GM23338 (cell line): ENCODE measurements around the gene NINL. TPM values are rescaled to one million over a fixed set of nuclear protein-coding genes. Genes with fewer than 3 reads are reported as not detected.

Experiments used
- ATAC-seq: fragments of 200-7000 bp; cut with Tn5 transposase; 3 replicates; pipeline ENCODE4 v1.9.1; 2020
- DNase-seq: peaks from one replicate; pipeline ENCODE4 v3.0.0-alpha.2; 2015; ENCODE audit warnings: low spot score
- H2AFZ ChIP-seq: fragments of 200-600 bp; sonication (generic); 2 replicates; pipeline ENCODE4 v1.8.0; 2016; ENCODE audit warnings: antibody characterized with exemption, mild to moderate bottlenecking, moderate library complexity
- H3F3A ChIP-seq: fragments of 200-600 bp; sonication (generic); replicated peaks from 2 replicates; pipeline ENCODE4 v1.8.0; 2017; ENCODE audit warnings: antibody characterized with exemption, mixed run types, low read depth
- H3K27ac ChIP-seq: fragments of 200-600 bp; sonication (generic); 2 replicates; pipeline ENCODE4 v1.6.1; 2016; ENCODE audit warnings: low read depth
- H3K27me3 ChIP-seq: fragments of 200-600 bp; sonication (generic); 2 replicates; pipeline ENCODE4 v1.8.0; 2016; ENCODE audit warnings: mild to moderate bottlenecking, mixed run types, moderate library complexity; ENCODE audit not compliant: insufficient read depth
- H3K36me3 ChIP-seq: fragments of 200-600 bp; sonication (generic); 2 replicates; pipeline ENCODE4 v1.8.0; 2016; ENCODE audit warnings: mild to moderate bottlenecking; ENCODE audit not compliant: insufficient read depth
- H3K4me1 ChIP-seq: fragments of 200-600 bp; sonication (generic); 2 replicates; pipeline ENCODE4 v1.8.0; 2016; ENCODE audit warnings: mild to moderate bottlenecking, moderate library complexity; ENCODE audit not compliant: insufficient read depth
- H3K4me2 ChIP-seq: fragments of 200-600 bp; sonication (generic); 2 replicates; pipeline ENCODE4 v1.7.1; 2017; ENCODE audit warnings: mixed run types
- H3K4me3 ChIP-seq: fragments of 200-600 bp; sonication (generic); 2 replicates; pipeline ENCODE4 v1.6.1; 2016; ENCODE audit warnings: mixed run types
- H3K79me2 ChIP-seq: fragments of 200-600 bp; sonication (generic); replicated peaks from 2 replicates; pipeline ENCODE4 v1.8.0; 2017; ENCODE audit warnings: mild to moderate bottlenecking; ENCODE audit not compliant: insufficient read depth
- H3K9me2 ChIP-seq: fragments of 200-600 bp; sonication (generic); 2 replicates; pipeline ENCODE4 v1.8.0; 2017; ENCODE audit not compliant: insufficient read depth
- H4K20me1 ChIP-seq: fragments of 200-600 bp; sonication (generic); replicated peaks from 2 replicates; pipeline ENCODE4 v1.8.0; 2017; ENCODE audit warnings: mild to moderate bottlenecking; ENCODE audit not compliant: insufficient read depth
- H3K27ac Mint-ChIP-seq: 2 replicates; pipeline ENCODE4 v1.8.0; 2020; ENCODE audit warnings: inconsistent platforms, mild to moderate bottlenecking, moderate library complexity, mixed read lengths
- H3K27me3 Mint-ChIP-seq: 3 replicates; pipeline ENCODE4 v1.8.0; 2022; ENCODE audit warnings: low read depth, mild to moderate bottlenecking, moderate library complexity, mixed read lengths, inconsistent platforms; ENCODE audit not compliant: insufficient read depth, poor library complexity
- H3K36me3 Mint-ChIP-seq: 3 replicates; pipeline ENCODE4 v1.8.0; 2021; ENCODE audit warnings: low read depth, mild to moderate bottlenecking, inconsistent platforms, moderate library complexity, mixed read lengths
- H3K4me1 Mint-ChIP-seq: 3 replicates; pipeline ENCODE4 v1.8.0; 2020; ENCODE audit warnings: mild to moderate bottlenecking, inconsistent platforms, mixed read lengths
- H3K4me3 Mint-ChIP-seq: 3 replicates; pipeline ENCODE4 v1.8.0; 2021; ENCODE audit warnings: moderate library complexity, mild to moderate bottlenecking, inconsistent platforms, mixed read lengths
- H3K9me3 Mint-ChIP-seq: 3 replicates; pipeline ENCODE4 v1.8.0; 2020; ENCODE audit warnings: moderate library complexity, mild to moderate bottlenecking, inconsistent platforms, mixed read lengths
- CREB1 ChIP-seq: fragments of 250-450 bp; sonication (Bioruptor Pico); IDR thresholded peaks from 2 replicates; pipeline ENCODE4 v1.5.0; 2020; ENCODE audit warnings: low read depth, mild to moderate bottlenecking, moderate library complexity
- ETS1 ChIP-seq: IDR thresholded peaks from 2 replicates; pipeline ENCODE4 v1.6.1; 2016; ENCODE audit warnings: antibody characterized with exemption
- NANOG ChIP-seq: IDR thresholded peaks from 2 replicates; pipeline ENCODE4 v1.6.1; 2016; ENCODE audit warnings: antibody characterized with exemption, borderline replicate concordance
- POLR2AphosphoS5 ChIP-seq: IDR thresholded peaks from 2 replicates; pipeline ENCODE4 v1.6.1; 2016; ENCODE audit warnings: antibody characterized with exemption, low read depth
- REST ChIP-seq: IDR thresholded peaks from one replicate; pipeline ENCODE4 v1.6.1; 2018; ENCODE audit warnings: antibody characterized with exemption; ENCODE audit not compliant: unreplicated experiment
- STAT1 ChIP-seq: IDR thresholded peaks from one replicate; pipeline ENCODE4 v1.6.1; 2016; ENCODE audit warnings: antibody characterized with exemption; ENCODE audit not compliant: unreplicated experiment
- ZNF331 ChIP-seq: fragments of 250-450 bp; sonication (Bioruptor Pico); IDR thresholded peaks from 2 replicates; pipeline ENCODE4 v1.5.0; 2020; ENCODE audit warnings: low read depth, mild to moderate bottlenecking, moderate library complexity
- polyA plus RNA-seq: library from polyadenylated mRNA; unstranded; fragments of >200 nt; fragmentation: Nextera tagmentation; extraction: Ambion mirVana; gene quantifications from 2 replicates; pipeline ENCODE4 v1.2.1, GENCODE V29; 2016
- total RNA-seq: library from RNA; depleted of rRNA; stranded (reverse); fragments of >200 nt; shearing (Covaris generic); gene quantifications from 2 replicates; pipeline ENCODE4 v1.2.3, GENCODE V29; 2014
- TF ChIP-seq, protein P1 (sequence below): fragments of 250-450 bp; sonication (Bioruptor Pico); IDR thresholded peaks from 2 replicates; pipeline ENCODE4 v1.5.0; 2020; ENCODE audit warnings: mild to moderate bottlenecking, moderate library complexity

The NINL gene
- total and polyA plus RNA-seq, 2 experiments from 2014 or later = 18.0 to 31.2 TPM

GRCh38 chr20:25459111-25459830 is 126.1 kb downstream of the NINL start (continued):
- TF ChIP-seq REST = no peak
- no peak for TF ChIP-seq POLR2AphosphoS5
- no peak for TF ChIP-seq NANOG
- no peak for TF ChIP-seq STAT1

DNA sequence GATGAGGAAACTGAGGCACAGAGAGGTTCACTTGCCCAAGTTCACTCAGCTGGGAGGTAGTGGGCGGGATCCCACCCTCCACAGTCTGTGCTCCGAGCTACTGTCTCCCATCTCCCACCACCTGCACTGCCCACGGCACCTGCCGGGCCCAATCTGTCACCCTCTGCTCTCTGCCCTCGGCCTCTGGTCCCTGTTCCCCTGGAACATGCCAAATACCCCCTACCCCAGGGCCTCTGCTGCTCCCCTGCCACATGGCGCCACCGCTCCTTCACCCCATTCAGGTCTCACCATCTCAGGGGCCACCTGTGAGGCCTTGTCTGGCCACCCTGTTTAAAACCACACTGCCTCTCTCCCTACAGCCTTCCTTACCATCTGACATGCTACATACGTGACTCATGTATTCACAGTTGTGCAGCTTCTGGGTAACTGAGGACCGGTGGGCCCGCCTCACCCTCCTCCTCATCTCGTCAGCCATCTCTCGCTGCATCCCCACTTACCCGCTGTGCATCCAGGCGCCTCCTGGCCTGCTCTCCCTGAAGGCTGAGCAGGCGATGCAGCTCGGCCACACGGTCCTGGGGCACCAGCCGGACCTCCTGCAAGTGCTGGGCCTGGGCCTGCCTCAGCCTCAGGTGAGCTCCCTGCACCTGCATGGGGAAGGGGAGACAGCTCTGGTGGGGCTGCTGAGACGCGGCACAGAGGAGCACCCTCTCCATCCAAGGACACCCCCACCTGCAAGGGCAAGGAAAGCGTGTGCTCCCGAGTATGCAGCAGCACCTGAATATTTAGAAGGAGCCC is 127.2 kb downstream of the NINL start:
- no peaks in the 10 kb centered on the region for H3K27me3 ChIP-seq
- peaks cover 4% of the 10 kb centered on the region for H3K36me3 ChIP-seq
- H3K9me2 ChIP-seq = no peaks in the 10 kb centered on the region
- no peak overlapping the region for H3K27ac Mint-ChIP-seq
- H3K36me3 Mint-ChIP-seq = peaks cover 46% of the 10 kb centered on the region
- no peaks in the 10 kb centered on the region for H3K9me3 Mint-ChIP-seq
- H2AFZ ChIP-seq = no peak overlapping the region
- ATAC-seq = no peak
- no peaks in the 10 kb centered on the region for H3K4me1 Mint-ChIP-seq
- no peaks in the 10 kb centered on the region for H3K79me2 ChIP-seq
- H3K27me3 Mint-ChIP-seq = peaks cover 17% of the 10 kb centered on the region
- no peak overlapping the region for H3K4me3 ChIP-seq
- H3K27ac ChIP-seq = no peak overlapping the region
- H4K20me1 ChIP-seq = no peaks in the 10 kb centered on the region
- H3K4me2 ChIP-seq = no peak overlapping the region
- H3K4me3 Mint-ChIP-seq = no peak overlapping the region
- H3F3A ChIP-seq = 0 out of 2 replicates have a peak, but pooled peaks cover 2% of the 10 kb centered on the region
- H3K4me1 ChIP-seq = no peaks in the 10 kb centered on the region
- DNase-seq = no peak
- TF ChIP-seq ZNF331 (CRISPR knock-in tag) (no peak), NANOG (no peak), ETS1 (no peak), CREB1 (CRISPR knock-in tag) (no peak), STAT1 (no peak), REST (no peak)
- TF ChIP-seq, protein P1, sequence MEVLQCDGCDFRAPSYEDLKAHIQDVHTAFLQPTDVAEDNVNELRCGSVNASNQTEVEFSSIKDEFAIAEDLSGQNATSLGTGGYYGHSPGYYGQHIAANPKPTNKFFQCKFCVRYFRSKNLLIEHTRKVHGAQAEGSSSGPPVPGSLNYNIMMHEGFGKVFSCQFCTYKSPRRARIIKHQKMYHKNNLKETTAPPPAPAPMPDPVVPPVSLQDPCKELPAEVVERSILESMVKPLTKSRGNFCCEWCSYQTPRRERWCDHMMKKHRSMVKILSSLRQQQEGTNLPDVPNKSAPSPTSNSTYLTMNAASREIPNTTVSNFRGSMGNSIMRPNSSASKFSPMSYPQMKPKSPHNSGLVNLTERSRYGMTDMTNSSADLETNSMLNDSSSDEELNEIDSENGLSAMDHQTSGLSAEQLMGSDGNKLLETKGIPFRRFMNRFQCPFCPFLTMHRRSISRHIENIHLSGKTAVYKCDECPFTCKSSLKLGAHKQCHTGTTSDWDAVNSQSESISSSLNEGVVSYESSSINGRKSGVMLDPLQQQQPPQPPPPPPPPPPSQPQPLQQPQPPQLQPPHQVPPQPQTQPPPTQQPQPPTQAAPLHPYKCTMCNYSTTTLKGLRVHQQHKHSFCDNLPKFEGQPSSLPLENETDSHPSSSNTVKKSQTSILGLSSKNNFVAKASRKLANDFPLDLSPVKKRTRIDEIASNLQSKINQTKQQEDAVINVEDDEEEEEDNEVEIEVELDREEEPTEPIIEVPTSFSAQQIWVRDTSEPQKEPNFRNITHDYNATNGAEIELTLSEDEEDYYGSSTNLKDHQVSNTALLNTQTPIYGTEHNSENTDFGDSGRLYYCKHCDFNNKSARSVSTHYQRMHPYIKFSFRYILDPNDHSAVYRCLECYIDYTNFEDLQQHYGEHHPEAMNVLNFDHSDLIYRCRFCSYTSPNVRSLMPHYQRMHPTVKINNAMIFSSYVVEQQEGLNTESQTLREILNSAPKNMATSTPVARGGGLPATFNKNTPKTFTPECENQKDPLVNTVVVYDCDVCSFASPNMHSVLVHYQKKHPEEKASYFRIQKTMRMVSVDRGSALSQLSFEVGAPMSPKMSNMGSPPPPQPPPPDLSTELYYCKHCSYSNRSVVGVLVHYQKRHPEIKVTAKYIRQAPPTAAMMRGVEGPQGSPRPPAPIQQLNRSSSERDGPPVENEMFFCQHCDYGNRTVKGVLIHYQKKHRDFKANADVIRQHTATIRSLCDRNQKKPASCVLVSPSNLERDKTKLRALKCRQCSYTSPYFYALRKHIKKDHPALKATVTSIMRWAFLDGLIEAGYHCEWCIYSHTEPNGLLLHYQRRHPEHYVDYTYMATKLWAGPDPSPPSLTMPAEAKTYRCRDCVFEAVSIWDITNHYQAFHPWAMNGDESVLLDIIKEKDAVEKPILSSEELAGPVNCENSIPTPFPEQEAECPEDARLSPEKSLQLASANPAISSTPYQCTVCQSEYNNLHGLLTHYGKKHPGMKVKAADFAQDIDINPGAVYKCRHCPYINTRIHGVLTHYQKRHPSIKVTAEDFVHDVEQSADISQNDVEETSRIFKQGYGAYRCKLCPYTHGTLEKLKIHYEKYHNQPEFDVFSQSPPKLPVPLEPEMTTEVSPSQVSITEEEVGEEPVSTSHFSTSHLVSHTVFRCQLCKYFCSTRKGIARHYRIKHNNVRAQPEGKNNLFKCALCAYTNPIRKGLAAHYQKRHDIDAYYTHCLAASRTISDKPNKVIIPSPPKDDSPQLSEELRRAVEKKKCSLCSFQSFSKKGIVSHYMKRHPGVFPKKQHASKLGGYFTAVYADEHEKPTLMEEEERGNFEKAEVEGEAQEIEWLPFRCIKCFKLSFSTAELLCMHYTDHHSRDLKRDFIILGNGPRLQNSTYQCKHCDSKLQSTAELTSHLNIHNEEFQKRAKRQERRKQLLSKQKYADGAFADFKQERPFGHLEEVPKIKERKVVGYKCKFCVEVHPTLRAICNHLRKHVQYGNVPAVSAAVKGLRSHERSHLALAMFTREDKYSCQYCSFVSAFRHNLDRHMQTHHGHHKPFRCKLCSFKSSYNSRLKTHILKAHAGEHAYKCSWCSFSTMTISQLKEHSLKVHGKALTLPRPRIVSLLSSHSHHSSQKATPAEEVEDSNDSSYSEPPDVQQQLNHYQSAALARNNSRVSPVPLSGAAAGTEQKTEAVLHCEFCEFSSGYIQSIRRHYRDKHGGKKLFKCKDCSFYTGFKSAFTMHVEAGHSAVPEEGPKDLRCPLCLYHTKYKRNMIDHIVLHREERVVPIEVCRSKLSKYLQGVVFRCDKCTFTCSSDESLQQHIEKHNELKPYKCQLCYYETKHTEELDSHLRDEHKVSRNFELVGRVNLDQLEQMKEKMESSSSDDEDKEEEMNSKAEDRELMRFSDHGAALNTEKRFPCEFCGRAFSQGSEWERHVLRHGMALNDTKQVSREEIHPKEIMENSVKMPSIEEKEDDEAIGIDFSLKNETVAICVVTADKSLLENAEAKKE (CRISPR knock-in tag) = no peak
